ENCODE measurements around the gene NSUN7. TPM values are rescaled to one million over a fixed set of nuclear protein-coding genes. Genes with fewer than 3 reads are reported as not detected.

Gene NSUN7
- total RNA-seq, 4 donors from 2014 or later: 8.1 to 37.0 (median 17.3) TPM

DNA sequence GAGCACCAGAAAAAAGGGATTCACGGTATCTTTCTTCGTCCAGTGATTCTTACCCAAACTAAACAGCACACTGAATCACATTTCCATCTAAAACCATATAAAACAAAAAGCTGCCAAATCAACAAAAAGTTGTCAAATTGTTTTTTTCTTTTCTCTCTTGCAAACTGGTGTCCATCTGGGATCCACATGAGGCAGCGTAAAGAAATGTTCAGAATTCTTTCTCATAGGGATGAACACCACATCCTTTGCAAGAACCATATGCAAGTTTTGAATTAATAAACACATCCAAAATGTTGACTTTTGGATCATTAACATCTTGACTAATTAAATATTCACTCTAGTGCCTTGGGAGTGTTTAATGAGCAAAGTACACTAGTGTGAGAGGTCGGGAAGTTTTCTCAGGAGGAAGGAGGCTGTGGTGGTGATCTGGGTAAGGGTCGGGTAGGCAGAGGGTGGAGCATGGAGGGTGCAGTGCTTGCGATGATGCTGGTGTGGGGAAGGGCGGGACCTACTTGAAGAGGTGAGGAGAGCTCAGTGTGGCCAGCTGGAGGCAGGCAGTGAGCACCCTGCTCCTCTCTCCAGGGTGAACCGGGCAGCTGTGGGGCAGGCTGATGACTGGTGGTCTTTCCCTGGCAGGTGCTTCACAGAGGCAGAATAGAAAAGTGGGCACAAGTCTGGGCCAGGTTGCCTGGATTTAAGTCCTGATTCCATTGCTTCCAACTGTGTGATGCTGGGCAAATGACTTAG lies 72.8 kb downstream of the NSUN7 start:
- in situ Hi-C loops (cut with MboI; ENCODE audit: low pct_ligation_motif_present in 1 of 4, low pct_unique_long_range_greater_than_20kb in 1 of 4, low sequenced_read_pairs in 3 of 4) (no loop called here), intact Hi-C loops (cut with DNase I; ENCODE audit: low total_unique reads) (no loop called here)
- no peaks in the 10 kb centered on the region for H3K9me3 ChIP-seq
- no peak overlapping the region for H3K27ac ChIP-seq
- DNase-seq: no peak
- H3K36me3 ChIP-seq: peaks cover 0 to 3% (median 0%) of the 10 kb centered on the region in 4 donors
- H3K27me3 ChIP-seq: no peaks in the 10 kb centered on the region
- H3K4me3 ChIP-seq: no peak overlapping the region
- H3K4me1 ChIP-seq: no peaks in the 10 kb centered on the region
- 89 to 90% methylated on average over 5 to 8 of the region's 8 CpGs for WGBS, 2 donors (ENCODE audit: low coverage in 1 of 2)
- TF ChIP-seq POLR2A (IDR thresholded peaks at IDR 0.05): no peak
- TF ChIP-seq POLR2AphosphoS5 (IDR thresholded peaks at IDR 0.05): no peak
- TF ChIP-seq, protein P1, sequence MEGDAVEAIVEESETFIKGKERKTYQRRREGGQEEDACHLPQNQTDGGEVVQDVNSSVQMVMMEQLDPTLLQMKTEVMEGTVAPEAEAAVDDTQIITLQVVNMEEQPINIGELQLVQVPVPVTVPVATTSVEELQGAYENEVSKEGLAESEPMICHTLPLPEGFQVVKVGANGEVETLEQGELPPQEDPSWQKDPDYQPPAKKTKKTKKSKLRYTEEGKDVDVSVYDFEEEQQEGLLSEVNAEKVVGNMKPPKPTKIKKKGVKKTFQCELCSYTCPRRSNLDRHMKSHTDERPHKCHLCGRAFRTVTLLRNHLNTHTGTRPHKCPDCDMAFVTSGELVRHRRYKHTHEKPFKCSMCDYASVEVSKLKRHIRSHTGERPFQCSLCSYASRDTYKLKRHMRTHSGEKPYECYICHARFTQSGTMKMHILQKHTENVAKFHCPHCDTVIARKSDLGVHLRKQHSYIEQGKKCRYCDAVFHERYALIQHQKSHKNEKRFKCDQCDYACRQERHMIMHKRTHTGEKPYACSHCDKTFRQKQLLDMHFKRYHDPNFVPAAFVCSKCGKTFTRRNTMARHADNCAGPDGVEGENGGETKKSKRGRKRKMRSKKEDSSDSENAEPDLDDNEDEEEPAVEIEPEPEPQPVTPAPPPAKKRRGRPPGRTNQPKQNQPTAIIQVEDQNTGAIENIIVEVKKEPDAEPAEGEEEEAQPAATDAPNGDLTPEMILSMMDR (IDR thresholded peaks at IDR 0.05): no peak
- no peak for TF ChIP-seq EP300 (IDR thresholded peaks at IDR 0.05; ENCODE audit: low read depth)

DNA sequence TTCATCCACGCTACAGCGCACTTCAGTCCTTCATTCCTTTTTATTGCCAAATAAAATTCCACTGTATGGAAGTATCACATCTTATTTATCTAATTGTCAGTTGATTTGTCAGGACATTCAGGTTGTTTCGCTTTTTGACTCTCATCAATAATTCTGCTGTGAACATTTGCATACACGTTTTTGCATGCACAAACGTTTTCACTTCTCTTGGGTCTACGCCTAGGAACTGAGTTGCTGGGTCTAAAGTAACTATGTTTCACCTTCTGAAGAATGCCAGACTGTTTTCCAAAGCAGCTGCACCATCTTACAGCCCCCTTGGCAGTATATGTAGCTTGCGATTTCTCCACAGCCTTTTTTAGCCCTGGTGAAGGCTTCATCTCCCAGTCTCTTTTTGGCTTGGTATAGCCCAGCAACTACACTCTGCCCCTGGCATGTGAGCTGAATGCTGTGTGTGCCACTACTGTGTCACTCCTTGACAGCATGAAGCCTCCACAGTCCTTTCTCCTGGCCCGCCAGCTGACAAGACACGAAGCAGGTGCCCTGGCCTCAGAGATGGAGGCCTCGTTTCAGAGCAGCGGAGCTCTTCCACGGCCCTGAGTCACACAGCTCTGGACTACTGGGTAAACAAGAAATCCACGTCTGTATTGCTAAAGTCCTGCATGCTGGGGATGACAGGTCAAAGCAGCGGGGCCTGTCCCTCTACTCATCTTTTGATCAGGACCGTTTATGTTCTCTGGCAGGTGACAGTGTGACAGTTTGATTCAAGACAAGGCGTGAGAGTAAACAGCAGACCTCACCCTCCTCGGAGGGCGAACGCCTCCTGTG lies 75.5 kb downstream of the NSUN7 start:
- no peak for DNase-seq
- Histone ChIP-seq H3K36me3 (peaks cover 0 to 3% (median 0%) of the 10 kb centered on the region in 4 donors), H3K9me3 (no peaks in the 10 kb centered on the region), H3K4me1 (no peaks in the 10 kb centered on the region), H3K4me3 (no peak overlapping the region), H3K27ac (no peak overlapping the region), H3K27me3 (no peaks in the 10 kb centered on the region)
- intact Hi-C loops (cut with DNase I; ENCODE audit: low total_unique reads) (no loop called here), in situ Hi-C loops (cut with MboI; ENCODE audit: low pct_ligation_motif_present in 1 of 4, low pct_unique_long_range_greater_than_20kb in 1 of 4, low sequenced_read_pairs in 3 of 4) (no loop called here)
- 78 to 84% methylated on average over 6 to 19 of the region's 19 CpGs for WGBS, 2 donors (ENCODE audit: low coverage in 1 of 2)
- TF ChIP-seq POLR2A (IDR thresholded peaks at IDR 0.05) (no peak), POLR2AphosphoS5 (IDR thresholded peaks at IDR 0.05) (no peak), EP300 (IDR thresholded peaks at IDR 0.05; ENCODE audit: low read depth) (no peak)
- TF ChIP-seq, protein P1 (IDR thresholded peaks at IDR 0.05): no peak

DNA sequence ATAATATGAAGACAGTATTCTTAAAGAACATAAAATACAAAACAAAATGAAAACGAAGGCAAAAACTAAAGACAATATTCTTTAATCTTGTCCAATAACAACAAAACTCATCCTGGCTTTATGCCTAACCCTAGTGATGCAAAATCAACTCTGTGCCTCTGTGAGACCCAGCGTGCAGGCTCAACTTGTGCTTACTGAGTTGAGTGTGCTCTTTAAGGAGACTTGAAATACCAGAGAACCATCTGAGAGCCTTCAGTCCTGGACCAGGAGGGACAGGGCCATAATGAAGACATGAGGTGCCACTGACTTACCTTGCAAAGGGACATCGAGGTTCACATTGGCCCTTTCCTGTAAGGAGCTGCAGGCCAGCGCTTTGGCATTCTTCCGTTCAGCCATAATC lies 77.1 kb downstream of the NSUN7 start:
- intact Hi-C loops (cut with DNase I; ENCODE audit: low total_unique reads) (no loop called here), in situ Hi-C loops (cut with MboI; ENCODE audit: low pct_ligation_motif_present in 1 of 4, low pct_unique_long_range_greater_than_20kb in 1 of 4, low sequenced_read_pairs in 3 of 4) (no loop called here)
- Histone ChIP-seq H3K27ac (no peak overlapping the region), H3K27me3 (no peaks in the 10 kb centered on the region), H3K4me1 (no peaks in the 10 kb centered on the region), H3K4me3 (no peak overlapping the region), H3K9me3 (no peaks in the 10 kb centered on the region), H3K36me3 (peaks cover 0 to 3% (median 0%) of the 10 kb centered on the region in 4 donors)
- no peak for DNase-seq
- TF ChIP-seq, protein P1 (IDR thresholded peaks at IDR 0.05): no peak
- TF ChIP-seq POLR2AphosphoS5 (IDR thresholded peaks at IDR 0.05) (no peak), EP300 (IDR thresholded peaks at IDR 0.05; ENCODE audit: low read depth) (no peak), POLR2A (IDR thresholded peaks at IDR 0.05) (no peak)
- 77 to 89% methylated on average over 2 to 5 of the region's 5 CpGs for WGBS, 2 donors (ENCODE audit: low coverage in 1 of 2)

DNA sequence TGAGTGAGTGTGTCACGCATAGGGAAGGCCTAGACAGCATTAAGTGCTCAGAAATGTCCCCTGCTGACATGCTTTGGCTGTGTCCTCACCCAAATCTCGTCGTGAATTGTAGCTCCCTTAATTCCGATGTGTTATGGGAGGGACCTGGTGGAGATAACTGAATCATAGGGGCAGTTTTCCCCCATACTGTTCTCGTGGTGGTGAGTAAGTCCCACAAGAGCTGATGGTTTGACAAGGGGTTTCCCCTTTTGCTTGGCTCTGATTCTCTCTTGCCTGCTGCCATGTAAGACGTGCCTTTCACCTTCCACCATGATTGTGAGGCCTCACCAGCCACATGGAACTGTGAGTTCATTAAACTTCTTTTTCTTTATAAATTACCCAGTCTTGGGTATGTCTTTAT lies 78.0 kb downstream of the NSUN7 start:
- TF ChIP-seq POLR2A (IDR thresholded peaks at IDR 0.05) (no peak), POLR2AphosphoS5 (IDR thresholded peaks at IDR 0.05) (no peak), EP300 (IDR thresholded peaks at IDR 0.05; ENCODE audit: low read depth) (no peak)
- TF ChIP-seq, protein P1 (IDR thresholded peaks at IDR 0.05): no peak
- in situ Hi-C loops (cut with MboI; ENCODE audit: low pct_ligation_motif_present in 1 of 4, low pct_unique_long_range_greater_than_20kb in 1 of 4, low sequenced_read_pairs in 3 of 4) (no loop called here), intact Hi-C loops (cut with DNase I; ENCODE audit: low total_unique reads) (no loop called here)
- peaks cover 0 to 3% (median 0%) of the 10 kb centered on the region in 4 donors for H3K36me3 ChIP-seq
- H3K27ac ChIP-seq: no peak overlapping the region
- H3K4me3 ChIP-seq: no peak overlapping the region
- no peaks in the 10 kb centered on the region for H3K9me3 ChIP-seq
- H3K27me3 ChIP-seq: no peaks in the 10 kb centered on the region
- WGBS, 2 donors (ENCODE audit: low coverage in 1 of 2): 83% methylated on average over 6 of the region's 6 CpGs; no CpG with 5 or more reads in 1 of the 2 donors
- H3K4me1 ChIP-seq: no peaks in the 10 kb centered on the region
- no peak for DNase-seq

Data from transverse colon (tissue), 4 donors.